HG02642 (cell line): ENCODE data around the gene RABEPK.
"Not testable (repeated sequence)": the region's sequence is repeated elsewhere in the genome, so short reads cannot be mapped to it uniquely, and the experiment has no call there.

Experiments used
- ATAC-seq: cut with Tn5 transposase; IDR thresholded peaks from one replicate; pipeline ENCODE4 v1.9.1; 2021; ENCODE audit warnings: mild to moderate bottlenecking; ENCODE audit not compliant: unreplicated experiment, poor library complexity

The RABEPK gene

GRCh38 chr9:125190361-125190801 lies 10.0 kb upstream of the RABEPK start:
- ATAC-seq: no peak

DNA sequence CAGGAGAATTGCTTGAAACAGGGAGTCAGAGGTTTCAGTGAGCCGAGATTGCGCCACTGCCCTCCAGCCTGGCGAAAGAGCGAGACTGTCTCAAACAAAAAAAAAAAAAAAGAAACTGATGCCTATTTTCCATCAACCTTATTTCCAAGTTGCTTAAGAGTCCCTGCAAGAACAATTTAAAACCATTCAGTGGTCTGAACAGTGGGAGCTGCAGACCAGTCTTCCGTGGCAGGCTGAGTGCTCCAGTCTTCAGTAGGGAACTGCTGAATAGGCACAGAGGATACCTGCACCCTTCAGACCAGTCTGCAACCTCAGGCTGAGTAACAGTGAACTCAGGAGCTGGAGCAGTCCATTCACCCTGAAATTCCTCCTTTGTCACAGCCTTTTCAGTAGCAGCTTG lies 5.9 kb upstream of the RABEPK start:
- not testable (repeated sequence) for ATAC-seq

DNA sequence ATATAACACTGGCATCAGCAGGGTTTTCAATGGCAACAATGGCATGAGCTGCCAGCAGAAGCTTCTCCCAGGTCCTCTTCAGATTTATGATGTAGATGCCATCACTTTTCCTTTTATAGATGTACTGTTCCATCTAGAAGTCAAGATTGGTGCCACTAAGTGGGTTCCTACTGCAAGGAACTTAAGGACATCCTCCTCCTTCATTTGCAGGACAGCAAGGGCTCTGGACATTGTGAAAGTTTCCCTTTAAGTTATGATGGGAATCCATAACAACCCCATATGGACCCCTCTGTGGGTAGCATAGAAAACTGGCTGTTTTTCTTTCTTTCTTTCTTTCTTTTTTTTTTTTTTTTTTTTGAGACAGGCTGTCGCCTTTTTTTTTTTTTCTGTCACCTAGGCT lies 4.8 kb upstream of the RABEPK start:
- not testable (repeated sequence) for ATAC-seq

GRCh38 chr9:125202846-125203618 lies 2.7 kb downstream of the RABEPK start:
- ATAC-seq: no peak

- ATAC-seq: no peak
These were observed 4.1 kb downstream of the RABEPK start for GRCh38 chr9:125204477-125204876.

DNA sequence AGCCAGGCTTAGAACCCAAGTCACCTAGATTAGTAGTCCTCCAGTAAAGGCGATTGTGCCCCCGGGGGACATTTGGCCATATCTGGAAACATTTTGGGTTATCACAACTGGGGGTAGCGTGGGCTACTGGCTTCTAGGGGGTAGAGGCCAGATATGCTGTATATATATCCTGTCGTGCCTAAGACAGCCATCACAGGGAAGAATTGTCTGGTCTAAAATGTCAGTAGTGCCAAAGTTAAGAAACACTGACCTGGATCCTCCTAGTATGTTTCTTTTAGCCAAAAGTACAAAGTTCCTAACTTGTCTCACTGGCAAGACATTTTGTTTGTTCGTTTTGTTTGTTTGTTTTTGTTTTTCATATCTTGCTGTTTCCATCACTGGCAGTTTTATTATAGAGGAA lies 13.8 kb downstream of the RABEPK start:
- no peak for ATAC-seq

- ATAC-seq: no peak
These were observed 18.3 kb downstream of the RABEPK start for GRCh38 chr9:125218621-125219020.

DNA sequence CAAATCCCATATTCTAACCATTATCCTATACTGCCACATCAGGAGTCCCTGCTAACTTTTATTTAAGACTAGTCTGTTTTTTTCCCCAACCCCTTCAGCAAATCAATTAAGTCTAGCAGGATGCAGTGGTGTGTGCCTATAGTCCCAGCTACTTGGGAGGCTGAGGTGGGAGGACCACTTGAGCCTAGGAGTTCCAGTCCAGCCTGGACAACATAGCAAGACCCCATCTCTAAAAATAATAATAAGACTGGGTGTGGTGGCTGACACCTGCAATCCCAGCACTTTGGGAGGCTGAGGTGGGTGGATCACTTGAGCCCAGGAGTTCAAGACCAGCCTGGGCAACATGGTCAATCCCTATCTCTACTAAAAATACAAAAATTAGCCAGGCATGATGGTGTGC lies 24.5 kb downstream of the RABEPK start:
- not testable (repeated sequence) for ATAC-seq

DNA sequence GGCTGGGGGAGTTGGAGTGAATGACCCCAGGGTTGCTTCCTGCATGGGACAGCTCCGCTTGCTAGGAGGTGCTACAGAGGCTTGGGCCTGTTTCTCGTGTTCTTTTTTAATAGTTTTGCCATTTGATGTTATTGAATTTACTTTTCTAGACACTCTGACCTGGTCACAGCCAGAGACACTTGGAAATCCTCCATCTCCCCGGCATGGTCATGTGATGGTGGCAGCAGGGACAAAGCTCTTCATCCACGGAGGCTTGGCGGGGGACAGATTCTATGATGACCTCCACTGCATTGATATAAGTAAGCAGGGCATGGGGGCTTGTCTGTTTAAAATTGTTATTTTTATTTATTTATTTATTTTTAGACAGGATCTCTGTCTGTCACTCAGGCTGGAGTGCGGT lies 27.4 kb downstream of the RABEPK start:
- ATAC-seq: no peak

DNA sequence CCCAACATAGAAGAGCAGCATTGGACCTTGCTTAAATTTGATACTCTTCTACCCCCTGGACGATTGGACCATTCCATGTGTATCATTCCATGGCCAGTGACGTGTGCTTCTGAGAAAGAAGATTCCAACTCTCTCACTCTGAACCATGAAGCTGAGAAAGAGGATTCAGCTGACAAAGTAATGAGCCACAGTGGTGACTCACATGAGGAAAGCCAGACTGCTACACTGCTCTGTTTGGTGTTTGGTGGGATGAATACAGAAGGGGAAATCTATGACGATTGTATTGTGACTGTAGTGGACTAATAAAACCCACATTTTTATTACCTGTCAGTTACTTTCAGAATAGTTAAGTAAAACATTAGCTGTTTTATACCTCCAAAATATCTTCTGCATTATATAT lies 33.3 kb downstream of the RABEPK start:
- no peak for ATAC-seq

DNA sequence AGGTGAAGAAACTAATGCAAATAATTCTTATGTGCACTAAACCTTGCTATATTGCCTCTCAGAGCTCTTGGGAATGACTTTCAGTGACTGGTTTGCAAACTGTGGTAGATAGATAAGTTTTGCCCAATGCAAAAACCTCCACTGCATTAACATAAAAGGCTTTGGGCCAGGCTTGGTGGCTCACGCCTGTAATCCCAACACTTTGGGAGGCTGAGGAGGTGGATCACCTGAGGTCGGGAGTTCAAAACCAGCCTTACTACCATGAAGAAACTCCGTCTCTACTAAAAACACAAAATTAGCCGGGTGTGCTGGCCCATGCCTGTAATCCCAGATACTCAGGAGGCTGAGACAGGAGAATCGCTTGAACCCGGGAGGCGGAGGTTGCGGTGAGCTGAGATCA lies 33.8 kb downstream of the RABEPK start:
- ATAC-seq: not testable (repeated sequence)

DNA sequence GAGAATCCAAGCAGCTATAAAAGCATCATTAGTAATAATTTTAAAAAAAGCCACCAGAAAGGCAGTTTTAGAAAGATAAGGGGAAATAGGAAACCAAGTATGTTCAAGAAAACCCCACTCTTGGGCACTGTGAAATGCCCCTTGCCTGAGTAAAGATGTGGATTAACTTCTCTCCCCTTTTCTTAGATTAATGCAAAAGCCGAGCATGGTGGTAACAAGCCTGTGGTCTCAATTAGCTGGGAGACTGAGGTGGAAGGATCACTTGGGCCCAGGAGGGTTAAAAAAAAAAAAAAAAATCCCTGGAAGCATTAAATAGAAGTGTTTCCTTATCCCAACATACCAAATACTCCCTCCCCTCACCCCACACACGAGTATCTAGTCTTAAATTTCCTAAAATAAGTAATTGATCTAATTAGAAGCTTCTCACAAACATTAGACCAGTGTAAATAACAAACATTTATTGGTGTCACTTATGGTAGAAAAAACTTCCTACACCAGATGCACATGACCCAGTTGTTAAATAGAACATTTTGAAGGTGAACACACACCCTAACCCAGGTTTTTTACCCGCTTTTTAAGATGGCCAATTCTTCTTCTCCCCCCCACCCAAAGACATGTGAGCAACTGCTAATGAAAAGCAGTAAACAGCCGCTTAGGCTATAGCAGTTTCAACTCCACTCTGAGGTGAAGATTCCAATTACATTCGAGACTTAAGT lies 35.6 kb downstream of the RABEPK start:
- no peak for ATAC-seq

DNA sequence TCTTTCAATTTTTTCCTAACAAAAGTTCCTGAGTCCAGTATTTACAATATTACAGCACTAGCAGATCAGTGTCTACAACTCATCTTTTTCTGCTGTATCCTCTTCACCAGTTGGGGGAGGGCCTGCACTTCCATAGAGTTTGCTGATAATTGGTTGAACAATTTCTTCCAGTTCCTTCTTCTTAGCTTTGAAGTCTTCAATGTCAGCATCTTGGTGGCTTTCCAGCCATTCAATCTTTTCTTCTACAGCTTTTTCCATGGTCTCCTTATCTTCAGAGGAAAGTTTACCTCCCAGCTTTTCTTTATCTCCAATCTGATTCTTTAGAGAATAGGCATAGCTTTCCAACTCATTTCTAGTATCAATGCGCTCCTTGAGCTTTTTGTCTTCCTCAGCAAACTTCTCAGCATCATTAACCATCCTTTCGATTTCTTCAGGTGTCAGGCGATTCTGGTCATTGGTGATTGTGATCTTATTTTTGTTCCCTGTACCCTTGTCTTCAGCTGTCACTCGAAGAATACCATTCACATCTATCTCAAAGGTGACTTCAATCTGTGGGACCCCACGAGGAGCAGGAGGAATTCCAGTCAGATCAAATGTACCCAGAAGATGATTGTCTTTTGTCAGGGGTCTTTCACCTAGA lies 36.3 kb downstream of the RABEPK start:
- not testable (repeated sequence) for ATAC-seq

GRCh38 chr9:125238127-125238914 lies 38.0 kb downstream of the RABEPK start:
- no peak for ATAC-seq

- ATAC-seq: no peak
These were observed 38.6 kb downstream of the RABEPK start for GRCh38 chr9:125238915-125239446.

- ATAC-seq: no peak
These were observed 39.6 kb downstream of the RABEPK start for GRCh38 chr9:125239631-125240597.

DNA sequence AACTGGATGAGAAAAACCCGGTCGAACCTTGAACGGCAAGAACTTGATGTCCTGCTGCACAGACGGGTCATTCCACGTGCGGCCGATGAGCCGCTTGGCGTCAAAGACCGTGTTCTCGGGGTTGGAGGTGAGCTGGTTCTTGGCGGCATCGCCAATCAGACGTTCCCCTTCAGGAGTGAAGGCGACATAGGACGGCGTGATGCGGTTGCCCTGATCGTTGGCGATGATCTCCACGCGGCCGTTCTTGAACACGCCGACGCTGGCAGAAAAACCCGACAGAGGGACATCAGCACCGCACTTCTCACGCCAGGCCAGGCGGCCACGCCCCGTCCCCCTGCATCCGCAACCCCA lies 40.3 kb downstream of the RABEPK start:
- peak; percentile 27 for ATAC-seq

DNA sequence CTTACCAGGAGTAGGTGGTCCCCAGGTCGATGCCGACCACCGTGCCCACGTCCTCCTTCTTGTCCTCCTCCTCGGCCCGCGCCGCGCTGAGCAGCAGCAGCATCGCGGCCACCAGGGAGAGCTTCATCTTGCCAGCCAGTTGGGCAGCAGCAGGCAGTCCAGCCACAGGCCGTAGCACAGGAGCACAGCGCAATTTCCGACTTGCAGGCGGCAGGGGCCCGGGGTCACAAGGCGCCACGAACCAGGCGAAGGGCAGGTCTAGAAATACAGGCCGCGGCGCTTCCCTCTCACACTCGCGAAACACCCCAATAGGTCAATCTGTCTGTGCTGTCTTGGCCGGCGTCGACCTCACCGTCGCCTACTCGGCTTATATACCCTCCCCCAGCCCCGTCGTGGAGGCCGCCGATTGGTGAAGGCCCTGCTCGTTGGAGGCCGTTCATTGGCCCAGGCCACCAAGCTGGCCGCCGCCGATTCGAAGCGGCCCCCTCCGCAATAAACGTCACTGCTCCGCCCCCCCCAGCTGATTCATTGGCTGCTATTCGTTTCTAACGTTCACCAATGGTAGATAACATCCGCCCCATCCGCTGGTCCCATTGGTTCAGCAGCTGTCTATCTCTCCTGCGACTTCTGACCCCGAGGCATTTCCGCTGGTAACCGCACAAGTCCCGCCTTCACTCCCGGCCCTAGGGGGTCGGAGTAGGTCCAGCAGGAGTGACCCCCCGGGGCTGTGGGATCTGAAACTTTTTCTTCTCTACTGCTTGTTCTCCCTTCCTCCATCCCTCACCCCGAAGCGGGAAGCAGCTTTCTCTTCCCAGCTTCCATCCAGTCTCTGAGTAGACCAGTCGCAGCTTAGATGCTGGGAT lies 40.9 kb downstream of the RABEPK start, which contains the start of gene HSPA5:
Gene HSPA5 (minus strand): TSS at position 344 of the 863 bp plus-strand sequence. CDS start 217 bp downstream, at position 127.
- ATAC-seq: peak; percentile 92
